Activated naive CD8-positive, alpha-beta T cell (primary cell): ENCODE data around the gene TEPSIN.

ENCODE experiments used
- H3K27ac Mint-ChIP-seq: one replicate; pipeline ENCODE4 v1.8.0; 2021; ENCODE audit warnings: mixed read lengths
- H3K27me3 Mint-ChIP-seq: one replicate; pipeline ENCODE4 v1.8.0; 2021; ENCODE audit warnings: mixed read lengths
- H3K36me3 Mint-ChIP-seq: one replicate; pipeline ENCODE4 v1.8.0; 2021; ENCODE audit warnings: mixed read lengths
- H3K4me1 Mint-ChIP-seq: one replicate; pipeline ENCODE4 v1.8.0; 2021; ENCODE audit warnings: low read depth, mixed read lengths
- H3K4me3 Mint-ChIP-seq: one replicate; pipeline ENCODE4 v1.8.0; 2021; ENCODE audit warnings: mild to moderate bottlenecking, mixed read lengths
- H3K9me3 Mint-ChIP-seq: one replicate; pipeline ENCODE4 v1.8.0; 2021; ENCODE audit warnings: low read depth, mixed read lengths

TEPSIN gene

GRCh38 chr17:81189016-81189415 is 49.8 kb downstream of the TEPSIN start:
- Mint-ChIP-seq H3K27me3 (no peaks in the 10 kb centered on the region), H3K9me3 (no peaks in the 10 kb centered on the region)

GRCh38 chr17:81188491-81188840 is 50.4 kb downstream of the TEPSIN start:
- Mint-ChIP-seq H3K4me3 (no peak overlapping the region), H3K27ac (no peak overlapping the region), H3K9me3 (no peaks in the 10 kb centered on the region), H3K4me1 (no peaks in the 10 kb centered on the region), H3K36me3 (no peaks in the 10 kb centered on the region), H3K27me3 (no peaks in the 10 kb centered on the region)

More at GRCh38 chr17:81189016-81189415, 49.8 kb downstream of the TEPSIN start:
- Mint-ChIP-seq H3K36me3 (no peaks in the 10 kb centered on the region), H3K4me3 (no peak overlapping the region), H3K27ac (no peak overlapping the region), H3K4me1 (no peaks in the 10 kb centered on the region)

GRCh38 chr17:81187586-81188490 is 51.0 kb downstream of the TEPSIN start:
- no peaks in the 10 kb centered on the region for H3K36me3 Mint-ChIP-seq
- H3K9me3 Mint-ChIP-seq = no peaks in the 10 kb centered on the region
- H3K27me3 Mint-ChIP-seq = no peaks in the 10 kb centered on the region
- H3K4me1 Mint-ChIP-seq = no peaks in the 10 kb centered on the region
- no peak overlapping the region for H3K4me3 Mint-ChIP-seq
- H3K27ac Mint-ChIP-seq = no peak overlapping the region

- Mint-ChIP-seq H3K9me3 (no peaks in the 10 kb centered on the region), H3K27ac (no peak overlapping the region), H3K4me1 (no peaks in the 10 kb centered on the region), H3K4me3 (no peak overlapping the region), H3K27me3 (no peaks in the 10 kb centered on the region), H3K36me3 (no peaks in the 10 kb centered on the region)
Measured at GRCh38 chr17:81187120-81187519, 51.7 kb downstream of the TEPSIN start.

- Mint-ChIP-seq H3K9me3 (no peaks in the 10 kb centered on the region), H3K27me3 (no peaks in the 10 kb centered on the region), H3K36me3 (no peaks in the 10 kb centered on the region), H3K4me3 (no peak overlapping the region), H3K4me1 (no peaks in the 10 kb centered on the region), H3K27ac (no peak overlapping the region)
Measured at GRCh38 chr17:81186203-81186602, 52.7 kb downstream of the TEPSIN start.

- no peaks in the 10 kb centered on the region for H3K27me3 Mint-ChIP-seq
- H3K9me3 Mint-ChIP-seq = no peaks in the 10 kb centered on the region
- no peaks in the 10 kb centered on the region for H3K36me3 Mint-ChIP-seq
- H3K4me3 Mint-ChIP-seq = no peak overlapping the region
- no peak overlapping the region for H3K27ac Mint-ChIP-seq
- no peaks in the 10 kb centered on the region for H3K4me1 Mint-ChIP-seq
Measured at GRCh38 chr17:81184555-81184954, 54.3 kb downstream of the TEPSIN start.

GRCh38 chr17:81183807-81184206 is 55.0 kb downstream of the TEPSIN start:
- H3K9me3 Mint-ChIP-seq = no peaks in the 10 kb centered on the region
- H3K27ac Mint-ChIP-seq = no peak overlapping the region
- no peaks in the 10 kb centered on the region for H3K27me3 Mint-ChIP-seq

GRCh38 chr17:81183316-81183715 is 55.5 kb downstream of the TEPSIN start:
- no peaks in the 10 kb centered on the region for H3K9me3 Mint-ChIP-seq
- no peak overlapping the region for H3K4me3 Mint-ChIP-seq
- no peaks in the 10 kb centered on the region for H3K4me1 Mint-ChIP-seq
- no peaks in the 10 kb centered on the region for H3K36me3 Mint-ChIP-seq
- H3K27me3 Mint-ChIP-seq = no peaks in the 10 kb centered on the region
- no peak overlapping the region for H3K27ac Mint-ChIP-seq

More at GRCh38 chr17:81183807-81184206, 55.0 kb downstream of the TEPSIN start:
- Mint-ChIP-seq H3K4me3 (no peak overlapping the region), H3K36me3 (no peaks in the 10 kb centered on the region), H3K4me1 (no peaks in the 10 kb centered on the region)

GRCh38 chr17:81182596-81182995 is 56.3 kb downstream of the TEPSIN start:
- no peaks in the 10 kb centered on the region for H3K9me3 Mint-ChIP-seq
- no peaks in the 10 kb centered on the region for H3K27me3 Mint-ChIP-seq
- H3K27ac Mint-ChIP-seq = no peak overlapping the region
- no peak overlapping the region for H3K4me3 Mint-ChIP-seq
- H3K36me3 Mint-ChIP-seq = no peaks in the 10 kb centered on the region
- no peaks in the 10 kb centered on the region for H3K4me1 Mint-ChIP-seq

- Mint-ChIP-seq H3K4me1 (no peaks in the 10 kb centered on the region), H3K36me3 (no peaks in the 10 kb centered on the region), H3K27me3 (no peaks in the 10 kb centered on the region), H3K9me3 (no peaks in the 10 kb centered on the region), H3K4me3 (no peak overlapping the region), H3K27ac (no peak overlapping the region)
Measured at GRCh38 chr17:81181811-81182185, 57.1 kb downstream of the TEPSIN start.

- no peak overlapping the region for H3K27ac Mint-ChIP-seq
- no peak overlapping the region for H3K4me3 Mint-ChIP-seq
- H3K9me3 Mint-ChIP-seq = no peaks in the 10 kb centered on the region
- H3K36me3 Mint-ChIP-seq = no peaks in the 10 kb centered on the region
- H3K4me1 Mint-ChIP-seq = no peaks in the 10 kb centered on the region
- H3K27me3 Mint-ChIP-seq = no peaks in the 10 kb centered on the region
Measured at GRCh38 chr17:81180836-81181810, 57.7 kb downstream of the TEPSIN start.

- Mint-ChIP-seq H3K4me1 (no peaks in the 10 kb centered on the region), H3K27ac (no peak overlapping the region), H3K9me3 (no peaks in the 10 kb centered on the region), H3K27me3 (no peaks in the 10 kb centered on the region), H3K4me3 (no peak overlapping the region), H3K36me3 (no peaks in the 10 kb centered on the region)
Measured at GRCh38 chr17:81179861-81180260, 59.0 kb downstream of the TEPSIN start.

GRCh38 chr17:81179220-81179619 is 59.6 kb downstream of the TEPSIN start:
- H3K27me3 Mint-ChIP-seq = no peaks in the 10 kb centered on the region
- no peaks in the 10 kb centered on the region for H3K9me3 Mint-ChIP-seq
- no peaks in the 10 kb centered on the region for H3K36me3 Mint-ChIP-seq
- no peaks in the 10 kb centered on the region for H3K4me1 Mint-ChIP-seq
- H3K27ac Mint-ChIP-seq = no peak overlapping the region
- no peak overlapping the region for H3K4me3 Mint-ChIP-seq
